A549 (cell line): Measurements from ENCODE around the gene CYP1A2.

Experiments
- BHLHE40 ChIP-seq: IDR thresholded peaks from 2 replicates; pipeline ENCODE4 v1.6.1; 2012; ENCODE audit warnings: low read depth, low read length, inconsistent platforms
- CBX8 ChIP-seq: fragments of 200-600 bp; sonication (generic); IDR thresholded peaks from 2 replicates; pipeline ENCODE4 v1.6.1; 2016
- HOXA7 ChIP-seq: fragments of 250-450 bp; sonication (Bioruptor Pico); IDR thresholded peaks from 2 replicates; pipeline ENCODE4 v1.5.0; 2020; ENCODE audit warnings: mild to moderate bottlenecking, moderate library complexity
- MAZ ChIP-seq: fragments of 150-350 bp; IDR thresholded peaks from 2 replicates; pipeline ENCODE4 v1.6.1; 2014; ENCODE audit warnings: antibody characterized with exemption, low read depth, low read length, borderline replicate concordance
- POLR2AphosphoS2 ChIP-seq: conservative IDR thresholded peaks from 2 replicates; pipeline ENCODE4 v1.6.1; 2012; ENCODE audit warnings: low read length, improper control_type of control experiment, inconsistent platforms
- RAD21 ChIP-seq, 2 experiments: fragments of >200 bp in 1 of 2; sonication (Bioruptor Twin) in 1 of 2; formaldehyde crosslinking in 1 of 2; IDR thresholded peaks in 1 of 2; conservative IDR thresholded peaks in 1 of 2; 2 replicates in 1 of 2; 3 replicates in 1 of 2; pipeline ENCODE4 v1.6.1; 2012 to 2018; ENCODE audit warnings: inconsistent platforms in 1 of 2
- REST ChIP-seq: fragments of 200-600 bp; sonication (generic); IDR thresholded peaks from 2 replicates; pipeline ENCODE4 v1.6.1; 2016; ENCODE audit warnings: antibody characterized with exemption, mild to moderate bottlenecking, moderate library complexity
- RFX5 ChIP-seq: fragments of 450-650 bp; IDR thresholded peaks from 2 replicates; pipeline ENCODE4 v1.7.1; 2014; ENCODE audit warnings: antibody characterized with exemption, mild to moderate bottlenecking, moderate library complexity
- ZFP36 ChIP-seq: fragments of 450-650 bp; IDR thresholded peaks from 2 replicates; pipeline ENCODE4 v1.6.1; 2014; ENCODE audit warnings: borderline replicate concordance; ENCODE audit not compliant: partially characterized antibody
- TF ChIP-seq, protein P1 (sequence below): fragments of >200 bp; sonication (Bioruptor Twin); formaldehyde crosslinking; IDR thresholded peaks from 3 replicates; pipeline ENCODE4 v1.5.1; 2016
- TF ChIP-seq, protein P2 (sequence below): IDR thresholded peaks from 2 replicates; pipeline ENCODE4 v1.6.1; 2012

DNA sequence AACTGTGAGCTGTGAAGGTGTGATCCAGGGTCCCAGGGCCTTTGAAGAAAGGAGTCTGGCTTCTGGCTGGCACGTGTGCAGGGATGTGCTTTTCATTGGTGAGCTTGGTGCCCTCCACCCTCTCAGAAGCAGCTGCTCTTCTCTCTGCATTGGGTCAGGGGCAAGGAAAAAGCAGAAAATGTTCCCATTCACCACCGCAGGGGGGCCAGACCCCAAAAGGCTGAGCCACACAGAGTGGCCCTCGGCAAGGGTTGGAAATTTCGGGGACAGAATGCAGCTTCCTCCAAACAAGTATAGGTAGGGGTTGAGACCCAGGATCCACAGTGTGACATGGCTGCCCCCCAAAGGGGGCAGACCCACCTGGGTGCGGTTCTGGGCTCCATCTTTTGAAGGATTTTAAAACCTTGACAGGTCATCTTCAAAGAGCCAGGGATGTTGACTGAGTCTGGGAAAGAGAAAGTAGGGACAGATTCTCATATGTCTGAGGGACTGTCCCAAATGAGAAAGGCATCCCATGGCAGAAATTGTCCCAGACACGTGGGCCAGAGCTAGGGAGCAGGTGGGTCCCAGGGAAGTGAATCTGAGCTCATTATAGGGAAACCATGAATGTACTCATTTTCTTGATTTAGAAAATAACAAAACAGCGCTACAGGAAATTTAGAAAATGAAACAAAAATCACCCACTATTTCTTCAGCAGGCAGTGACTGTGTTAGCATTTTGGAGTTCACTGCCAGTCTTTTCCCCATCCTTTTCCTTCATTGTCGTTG, 36.0 kb downstream of the CYP1A2 start:
- TF ChIP-seq, protein P1, sequence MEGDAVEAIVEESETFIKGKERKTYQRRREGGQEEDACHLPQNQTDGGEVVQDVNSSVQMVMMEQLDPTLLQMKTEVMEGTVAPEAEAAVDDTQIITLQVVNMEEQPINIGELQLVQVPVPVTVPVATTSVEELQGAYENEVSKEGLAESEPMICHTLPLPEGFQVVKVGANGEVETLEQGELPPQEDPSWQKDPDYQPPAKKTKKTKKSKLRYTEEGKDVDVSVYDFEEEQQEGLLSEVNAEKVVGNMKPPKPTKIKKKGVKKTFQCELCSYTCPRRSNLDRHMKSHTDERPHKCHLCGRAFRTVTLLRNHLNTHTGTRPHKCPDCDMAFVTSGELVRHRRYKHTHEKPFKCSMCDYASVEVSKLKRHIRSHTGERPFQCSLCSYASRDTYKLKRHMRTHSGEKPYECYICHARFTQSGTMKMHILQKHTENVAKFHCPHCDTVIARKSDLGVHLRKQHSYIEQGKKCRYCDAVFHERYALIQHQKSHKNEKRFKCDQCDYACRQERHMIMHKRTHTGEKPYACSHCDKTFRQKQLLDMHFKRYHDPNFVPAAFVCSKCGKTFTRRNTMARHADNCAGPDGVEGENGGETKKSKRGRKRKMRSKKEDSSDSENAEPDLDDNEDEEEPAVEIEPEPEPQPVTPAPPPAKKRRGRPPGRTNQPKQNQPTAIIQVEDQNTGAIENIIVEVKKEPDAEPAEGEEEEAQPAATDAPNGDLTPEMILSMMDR = no peak
- no peak for TF ChIP-seq BHLHE40
- no peak for TF ChIP-seq REST
- TF ChIP-seq RAD21 (conservative IDR thresholded peaks at IDR 0.05 in 1 of 2, IDR thresholded peaks at IDR 0.05 in 1 of 2) = no peak
- no peak for TF ChIP-seq HOXA7
- no peak for TF ChIP-seq ZFP36
- no peak for TF ChIP-seq CBX8
- no peak for TF ChIP-seq MAZ
- TF ChIP-seq, protein P2, sequence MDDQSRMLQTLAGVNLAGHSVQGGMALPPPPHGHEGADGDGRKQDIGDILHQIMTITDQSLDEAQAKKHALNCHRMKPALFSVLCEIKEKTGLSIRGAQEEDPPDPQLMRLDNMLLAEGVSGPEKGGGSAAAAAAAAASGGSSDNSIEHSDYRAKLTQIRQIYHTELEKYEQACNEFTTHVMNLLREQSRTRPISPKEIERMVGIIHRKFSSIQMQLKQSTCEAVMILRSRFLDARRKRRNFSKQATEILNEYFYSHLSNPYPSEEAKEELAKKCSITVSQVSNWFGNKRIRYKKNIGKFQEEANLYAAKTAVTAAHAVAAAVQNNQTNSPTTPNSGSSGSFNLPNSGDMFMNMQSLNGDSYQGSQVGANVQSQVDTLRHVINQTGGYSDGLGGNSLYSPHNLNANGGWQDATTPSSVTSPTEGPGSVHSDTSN = no peak
- no peak for TF ChIP-seq POLR2AphosphoS2
- TF ChIP-seq RFX5 = no peak
